ENCODE data around the gene EPYC.
A peak's percentile ranks its signal among the peaks of the same experiment; 100 is the strongest.

Gene EPYC

GRCh38 chr12:90936230-90937005 lies 68.4 kb downstream of the EPYC start:
- in situ Hi-C loops (cut with HindIII; ENCODE audit: low pct_ligation_motif_present, low sequenced_read_pairs), result no loop called here
- Histone ChIP-seq H3K4me3 (ENCODE audit: low read depth, low read length) (no peak overlapping the region), H3K36me3 (replicated peaks) (no peaks in the 10 kb centered on the region), H3K27ac (no peak overlapping the region), H3K27me3 (replicated peaks) (no peaks in the 10 kb centered on the region)
- no peak for TF ChIP-seq CTCF (IDR thresholded peaks at IDR 0.05; ENCODE audit: low read depth, low read length, missing control alignments)
- no peak for DNase-seq

- Histone ChIP-seq H3K4me3 (ENCODE audit: low read depth, low read length) (no peak overlapping the region), H3K27ac (no peak overlapping the region), H3K36me3 (replicated peaks) (no peaks in the 10 kb centered on the region), H3K27me3 (replicated peaks) (no peaks in the 10 kb centered on the region)
- no peak for DNase-seq
- TF ChIP-seq CTCF (IDR thresholded peaks at IDR 0.05; ENCODE audit: low read depth, low read length, missing control alignments), result no peak
- in situ Hi-C loops (cut with HindIII; ENCODE audit: low pct_ligation_motif_present, low sequenced_read_pairs), result no loop called here
These were observed 79.2 kb downstream of the EPYC start for GRCh38 chr12:90925562-90925961.

GRCh38 chr12:90924406-90924805 lies 80.4 kb downstream of the EPYC start:
- no peaks in the 10 kb centered on the region for H3K27me3 ChIP-seq (replicated peaks)
- no peak overlapping the region for H3K4me3 ChIP-seq (ENCODE audit: low read depth, low read length)
- no peaks in the 10 kb centered on the region for H3K36me3 ChIP-seq (replicated peaks)
- in situ Hi-C loops (cut with HindIII; ENCODE audit: low pct_ligation_motif_present, low sequenced_read_pairs), result no loop called here
- no peak overlapping the region for H3K27ac ChIP-seq
- no peak for TF ChIP-seq CTCF (IDR thresholded peaks at IDR 0.05; ENCODE audit: low read depth, low read length, missing control alignments)
- DNase-seq, result no peak

- Histone ChIP-seq H3K27me3 (replicated peaks) (no peaks in the 10 kb centered on the region), H3K36me3 (replicated peaks) (no peaks in the 10 kb centered on the region), H3K27ac (peak overlapping the region; percentile 59), H3K4me3 (ENCODE audit: low read depth, low read length) (no peak overlapping the region)
- in situ Hi-C loops (cut with HindIII; ENCODE audit: low pct_ligation_motif_present, low sequenced_read_pairs), result no loop called here
- TF ChIP-seq CTCF (IDR thresholded peaks at IDR 0.05; ENCODE audit: low read depth, low read length, missing control alignments), result no peak
- no peak for DNase-seq
These were observed 82.6 kb downstream of the EPYC start for GRCh38 chr12:90922145-90922627.

GRCh38 chr12:90921536-90921935 lies 83.2 kb downstream of the EPYC start:
- Histone ChIP-seq H3K4me3 (ENCODE audit: low read depth, low read length) (no peak overlapping the region), H3K27ac (peak overlapping the region; percentile 59), H3K27me3 (replicated peaks) (no peaks in the 10 kb centered on the region), H3K36me3 (replicated peaks) (no peaks in the 10 kb centered on the region)
- TF ChIP-seq CTCF (IDR thresholded peaks at IDR 0.05; ENCODE audit: low read depth, low read length, missing control alignments), result no peak
- no peak for DNase-seq
- in situ Hi-C loops (cut with HindIII; ENCODE audit: low pct_ligation_motif_present, low sequenced_read_pairs), result no loop called here

GRCh38 chr12:90920222-90920621 lies 84.5 kb downstream of the EPYC start:
- Histone ChIP-seq H3K27me3 (replicated peaks) (no peaks in the 10 kb centered on the region), H3K27ac (no peak overlapping the region), H3K4me3 (ENCODE audit: low read depth, low read length) (no peak overlapping the region), H3K36me3 (replicated peaks) (no peaks in the 10 kb centered on the region)
- in situ Hi-C loops (cut with HindIII; ENCODE audit: low pct_ligation_motif_present, low sequenced_read_pairs), result no loop called here
- no peak for DNase-seq
- no peak for TF ChIP-seq CTCF (IDR thresholded peaks at IDR 0.05; ENCODE audit: low read depth, low read length, missing control alignments)
